ENCODE data around the gene CD37. TPM values are rescaled to one million over a fixed set of nuclear protein-coding genes. Genes with fewer than 3 reads are reported as not detected.
"Not testable (repeated sequence)": the region's sequence is repeated elsewhere in the genome, so short reads cannot be mapped to it uniquely, and the experiment has no call there.

The CD37 gene
- total and polyA plus RNA-seq, 2 donors (not counting 1 experiment from before 2014, with no cell fraction given): not detected

DNA sequence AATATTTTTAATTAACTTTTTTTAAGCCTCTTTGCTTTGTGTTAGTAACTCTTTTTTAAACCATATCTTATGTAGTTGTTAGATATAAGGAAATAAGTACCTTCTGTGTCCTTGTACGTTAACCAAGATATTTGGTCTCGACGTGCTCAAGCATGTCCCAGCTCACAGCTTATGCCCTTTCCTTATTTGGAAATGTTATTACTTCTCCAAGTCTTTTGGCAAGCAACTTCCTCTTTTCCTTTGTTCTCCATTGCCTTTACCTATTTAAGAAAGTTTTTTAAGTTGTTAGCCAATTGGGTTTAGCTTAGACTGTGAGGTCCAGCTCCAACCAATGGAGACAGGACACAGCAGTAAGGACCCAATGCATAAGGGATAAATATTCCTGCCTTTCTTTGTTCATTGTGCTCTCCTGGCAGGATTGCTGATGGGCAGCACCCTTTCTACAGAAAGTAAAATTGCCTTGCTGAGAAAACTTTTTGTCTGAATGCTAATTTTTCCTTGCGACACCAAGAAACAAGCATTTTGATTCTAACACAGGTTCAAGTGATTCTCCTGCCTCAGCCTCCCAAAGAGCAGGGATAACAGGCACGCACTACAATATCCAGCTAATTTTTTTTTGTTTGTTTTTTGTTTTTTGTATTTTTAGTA, 33.6 kb downstream of the CD37 start:
- Histone ChIP-seq H3K4me2 (ENCODE audit: extremely low read depth, insufficient read depth, low read length) (no peak overlapping the region), H3K36me3 (ENCODE audit: control insufficient read depth, insufficient read depth, low read length) (no peaks in the 10 kb centered on the region), H3K27me3 (ENCODE audit: control insufficient read depth, insufficient read depth, low read length) (no peaks in the 10 kb centered on the region), H3K79me2 (ENCODE audit: control insufficient read depth, insufficient read depth, low read length) (no peaks in the 10 kb centered on the region), H3K9me3 (ENCODE audit: control insufficient read depth, insufficient read depth, low read depth, low read length) (no peaks in the 10 kb centered on the region), H2AFZ (ENCODE audit: low read length) (no peak overlapping the region), H4K20me1 (ENCODE audit: control insufficient read depth, extremely low read depth, insufficient read depth, low read length) (no peaks in the 10 kb centered on the region), H3K4me1 (ENCODE audit: control insufficient read depth, extremely low read depth, insufficient read depth, low read length) (no peaks in the 10 kb centered on the region), H3K27ac (ENCODE audit: insufficient read depth, low read length) (no peak overlapping the region), H3K4me3 (replicated peaks in 1 of 4; ENCODE audit: control extremely low read depth in 1 of 4, insufficient read depth in 1 of 4, low read depth in 3 of 4, low read length in 4 of 4) (no peak overlapping the region), H3K9ac (ENCODE audit: insufficient read depth, low read length) (no peak overlapping the region)
- no peak for DNase-seq (ENCODE audit: low read depth in 2 of 2)
- TF ChIP-seq CTCF (conservative IDR thresholded peaks at IDR 0.05 in 1 of 2, IDR thresholded peaks at IDR 0.05 in 1 of 2; ENCODE audit: low read depth in 1 of 2, low read length in 2 of 2) (no peak), EZH2 (IDR thresholded peaks at IDR 0.05; ENCODE audit: low read length, missing control alignments) (no peak)

GRCh38 chr19:49371184-49371583, 36.0 kb downstream of the CD37 start:
- H3K9ac ChIP-seq (ENCODE audit: insufficient read depth, low read length): no peak overlapping the region
- peaks cover 4% of the 10 kb centered on the region for H3K27me3 ChIP-seq (ENCODE audit: control insufficient read depth, insufficient read depth, low read length)
- TF ChIP-seq EZH2 (IDR thresholded peaks at IDR 0.05; ENCODE audit: low read length, missing control alignments) (no peak), CTCF (conservative IDR thresholded peaks at IDR 0.05 in 1 of 2, IDR thresholded peaks at IDR 0.05 in 1 of 2; ENCODE audit: low read depth in 1 of 2, low read length in 2 of 2) (no peak)
- H2AFZ ChIP-seq (ENCODE audit: low read length): no peak overlapping the region
- H3K79me2 ChIP-seq (ENCODE audit: control insufficient read depth, insufficient read depth, low read length): no peaks in the 10 kb centered on the region
- H3K4me2 ChIP-seq (ENCODE audit: extremely low read depth, insufficient read depth, low read length): no peak overlapping the region
- no peak overlapping the region for H3K4me3 ChIP-seq (replicated peaks in 1 of 4; ENCODE audit: control extremely low read depth in 1 of 4, insufficient read depth in 1 of 4, low read depth in 3 of 4, low read length in 4 of 4)
- H3K4me1 ChIP-seq (ENCODE audit: control insufficient read depth, extremely low read depth, insufficient read depth, low read length): no peaks in the 10 kb centered on the region
- H4K20me1 ChIP-seq (ENCODE audit: control insufficient read depth, extremely low read depth, insufficient read depth, low read length): no peaks in the 10 kb centered on the region
- H3K9me3 ChIP-seq (ENCODE audit: control insufficient read depth, insufficient read depth, low read depth, low read length): no peaks in the 10 kb centered on the region
- H3K27ac ChIP-seq (ENCODE audit: insufficient read depth, low read length): no peak overlapping the region
- H3K36me3 ChIP-seq (ENCODE audit: control insufficient read depth, insufficient read depth, low read length): no peaks in the 10 kb centered on the region
- no peak for DNase-seq (ENCODE audit: low read depth in 2 of 2)

DNA sequence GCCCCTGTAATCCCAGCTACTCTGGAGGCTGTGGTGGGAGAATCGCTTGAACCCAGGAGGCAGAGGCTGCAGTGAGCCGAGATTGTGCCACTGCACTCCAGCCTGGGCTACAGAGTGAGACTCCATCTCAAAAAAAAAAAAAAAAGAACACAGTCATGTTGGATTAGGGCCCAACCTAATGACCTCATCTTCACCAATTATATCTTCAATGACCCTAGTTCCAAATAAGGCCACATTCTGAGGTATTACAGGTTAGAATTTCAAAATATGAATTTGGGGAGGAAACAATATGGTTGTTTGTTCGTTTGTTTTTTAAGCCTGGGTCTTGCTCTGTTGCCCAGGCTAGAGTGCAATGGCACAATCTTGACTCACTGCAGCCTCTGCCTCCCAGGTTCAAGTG, 38.0 kb downstream of the CD37 start:
- not testable (repeated sequence) for H3K4me3 ChIP-seq (replicated peaks in 1 of 4; ENCODE audit: control extremely low read depth in 1 of 4, insufficient read depth in 1 of 4, low read depth in 3 of 4, low read length in 4 of 4); H3K9ac ChIP-seq (ENCODE audit: insufficient read depth, low read length); H2AFZ ChIP-seq (ENCODE audit: low read length); DNase-seq (ENCODE audit: low read depth in 2 of 2); H3K27me3 ChIP-seq (ENCODE audit: control insufficient read depth, insufficient read depth, low read length); H4K20me1 ChIP-seq (ENCODE audit: control insufficient read depth, extremely low read depth, insufficient read depth, low read length); H3K79me2 ChIP-seq (ENCODE audit: control insufficient read depth, insufficient read depth, low read length); H3K36me3 ChIP-seq (ENCODE audit: control insufficient read depth, insufficient read depth, low read length); H3K4me2 ChIP-seq (ENCODE audit: extremely low read depth, insufficient read depth, low read length); H3K27ac ChIP-seq (ENCODE audit: insufficient read depth, low read length); H3K9me3 ChIP-seq (ENCODE audit: control insufficient read depth, insufficient read depth, low read depth, low read length); H3K4me1 ChIP-seq (ENCODE audit: control insufficient read depth, extremely low read depth, insufficient read depth, low read length)
